ENCODE measurements around the gene CA11. TPM values are rescaled to one million over a fixed set of nuclear protein-coding genes. Genes with fewer than 3 reads are reported as not detected.

The CA11 gene
- total and polyA plus RNA-seq, 2 of the 8 experiments (the other 6 are each of a cell fraction or from before 2014, with no cell fraction given): 51.7 to 71.4 TPM

DNA sequence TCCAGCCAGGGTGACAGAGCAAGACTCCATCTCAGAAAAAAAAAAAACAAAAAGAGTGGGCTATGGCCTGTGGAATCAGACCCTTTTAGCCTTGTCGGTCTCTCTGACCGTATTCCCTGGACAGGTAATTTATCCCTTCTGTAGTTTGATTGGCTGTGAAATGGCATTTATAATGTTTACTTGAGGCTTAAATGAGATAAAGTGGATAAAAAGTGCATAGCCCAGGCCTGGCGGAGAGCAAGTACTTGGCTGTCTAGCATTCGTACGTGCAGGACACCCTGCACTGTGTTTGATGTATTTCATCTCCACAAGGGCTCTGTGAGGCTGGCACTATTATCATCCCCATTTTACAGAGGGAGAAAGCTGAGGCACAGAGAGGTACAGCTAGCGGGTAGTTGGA is 19.8 kb upstream of the CA11 start:
- no peak for DNase-seq (ENCODE audit: low read depth in 1 of 2, low spot score in 2 of 2)
- Histone ChIP-seq H2AFZ (ENCODE audit: low read length) (no peak overlapping the region), H2BK15ac (ENCODE audit: low read length) (no peak overlapping the region), H2BK12ac (ENCODE audit: low read depth, low read length) (no peak overlapping the region), H3K56ac (replicated peaks; ENCODE audit: insufficient read length, low read depth, low read length) (no peak overlapping the region), H3K27ac (ENCODE audit: low read depth, low read length) (no peak overlapping the region), H3K14ac (ENCODE audit: insufficient read length) (no peak overlapping the region), H3K27me3 (replicated peaks in 1 of 4; ENCODE audit: control insufficient read depth in 3 of 4, extremely low read depth in 1 of 4, insufficient read depth in 3 of 4, low read length in 3 of 4) (no peaks in the 10 kb centered on the region; a peak in 1 of 7 replicates), H4K8ac (ENCODE audit: extremely low read depth, insufficient read depth, low read length) (no peak overlapping the region), H2BK20ac (ENCODE audit: low read length) (no peak overlapping the region), H3K4me2 (ENCODE audit: insufficient read depth in 1 of 2, low read depth in 2 of 2, low read length in 2 of 2) (no peak overlapping the region), H3K23ac (ENCODE audit: insufficient read length) (no peak overlapping the region), H3K4me1 (replicated peaks in 1 of 4; ENCODE audit: control insufficient read depth in 3 of 4, insufficient read depth in 4 of 4, low read length in 3 of 4) (0 out of 7 replicates have a peak, but pooled peaks cover 0 to 3% (median 0%) of the 10 kb centered on the region in 4 experiments), H4K5ac (ENCODE audit: insufficient read length, low read depth, low read length) (no peak overlapping the region), H3K23me2 (ENCODE audit: low read depth, low read length) (peaks cover 12% of the 10 kb centered on the region; the same call in 1 of the 2 replicates), H2BK120ac (replicated peaks; ENCODE audit: low read depth, low read length) (no peak overlapping the region), H4K20me1 (replicated peaks in 1 of 2; ENCODE audit: control insufficient read depth in 1 of 2, insufficient read depth in 2 of 2, low read length in 2 of 2) (peaks cover 0 to 4% of the 10 kb centered on the region in 2 experiments), H3K36me3 (ENCODE audit: control insufficient read depth in 2 of 4, insufficient read depth in 4 of 4, low read length in 3 of 4) (no peaks in the 10 kb centered on the region), H3K4ac (replicated peaks; ENCODE audit: insufficient read length, low read depth, low read length) (no peak overlapping the region), H4K91ac (replicated peaks; ENCODE audit: insufficient read length, low read length) (no peak overlapping the region), H2BK5ac (ENCODE audit: low read depth, low read length) (no peak overlapping the region), H3K9ac (replicated peaks in 1 of 4; ENCODE audit: extremely low read depth in 1 of 4, low read depth in 3 of 4, low read length in 3 of 4) (no peak overlapping the region), H3K4me3 (ENCODE audit: extremely low read depth in 1 of 4, insufficient read depth in 2 of 4, low read depth in 3 of 4, low read length in 4 of 4) (no peak overlapping the region), H3K9me3 (ENCODE audit: insufficient read depth in 2 of 2, low read depth in 1 of 2, low read length in 1 of 2) (peaks cover 0 to 3% of the 10 kb centered on the region in 2 experiments; a peak in 2 of 4 replicates), H3K79me2 (ENCODE audit: control insufficient read depth in 1 of 2, insufficient read depth in 2 of 2, low read length in 2 of 2) (no peaks in the 10 kb centered on the region; a peak in 1 of 4 replicates), H3K79me1 (ENCODE audit: low read depth, low read length) (no peaks in the 10 kb centered on the region), H3K18ac (ENCODE audit: extremely low read depth, low read length) (no peak overlapping the region), H2AK5ac (ENCODE audit: low read depth, low read length) (no peak overlapping the region)
- TF ChIP-seq BACH1 (IDR thresholded peaks at IDR 0.05; ENCODE audit: low read length) (no peak), CBX5 (IDR thresholded peaks at IDR 0.05; ENCODE audit: low read depth, low read length) (no peak), TEAD4 (IDR thresholded peaks at IDR 0.05; ENCODE audit: low read depth, low read length) (no peak), POLR2A (IDR thresholded peaks at IDR 0.05; ENCODE audit: control extremely low read depth in 1 of 2, low read depth in 2 of 2, low read length in 2 of 2) (no peak), SP4 (IDR thresholded peaks at IDR 0.05; ENCODE audit: low read length) (no peak), RBBP5 (IDR thresholded peaks at IDR 0.05; ENCODE audit: borderline replicate concordance, low read depth, low read length) (no peak), MAFK (IDR thresholded peaks at IDR 0.05; ENCODE audit: low read depth, low read length) (no peak), SP2 (IDR thresholded peaks at IDR 0.05; ENCODE audit: low read length) (no peak), CBX8 (IDR thresholded peaks at IDR 0.05; ENCODE audit: borderline replicate concordance, low read depth, low read length) (no peak), SAP30 (IDR thresholded peaks at IDR 0.05; ENCODE audit: insufficient read depth, insufficient replicate concordance, low read length) (no peak), NRF1 (IDR thresholded peaks at IDR 0.05; ENCODE audit: low read depth, low read length) (no peak), BCL11A (IDR thresholded peaks at IDR 0.05; ENCODE audit: low read depth in 2 of 2, low read length in 2 of 2) (no peak), JUN (IDR thresholded peaks at IDR 0.05; ENCODE audit: low read depth, low read length) (no peak), GTF2F1 (IDR thresholded peaks at IDR 0.05; ENCODE audit: borderline replicate concordance, low read depth, low read length) (no peak)
- TF ChIP-seq, protein P1, sequence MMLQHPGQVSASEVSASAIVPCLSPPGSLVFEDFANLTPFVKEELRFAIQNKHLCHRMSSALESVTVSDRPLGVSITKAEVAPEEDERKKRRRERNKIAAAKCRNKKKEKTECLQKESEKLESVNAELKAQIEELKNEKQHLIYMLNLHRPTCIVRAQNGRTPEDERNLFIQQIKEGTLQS (IDR thresholded peaks at IDR 0.05; ENCODE audit: insufficient read depth, low read depth, low read length): no peak
- 87% methylated on average over 6 of the region's 6 CpGs; no CpG with 5 or more reads in 1 of the 2 experiments for WGBS, 2 experiments (ENCODE audit: extremely low coverage in 1 of 2, insufficient coverage in 1 of 2, insufficient read length in 1 of 2, insufficient replicate concordance in 2 of 2, low coverage in 1 of 2, low lambda C conversion rate in 2 of 2, missing lambda C conversion rate in 1 of 2)
- FAIRE-seq: no peak
- POLR2A ChIA-PET (ENCODE audit: partially characterized antibody): interaction anchor here (0.9 to 1.2 kb wide), 3 partner anchors 16 to 31 kb away, joined by 3 to 4 read pairs (median 3); partner anchors contain the start of gene CA11
- CTCF ChIA-PET (ENCODE audit: partially characterized antibody): interaction anchor here (0.7 to 5.4 kb wide), 5 partner anchors 10 to 50 kb away, joined by 3 to 32 read pairs (median 5); partner anchors contain the start of gene FUT2

All from H1 (cell line).